ENCODE measurements around the gene KIRREL3. TPM values are rescaled to one million over a fixed set of nuclear protein-coding genes. Genes with fewer than 3 reads are reported as not detected.

The KIRREL3 gene
- total and polyA plus RNA-seq, 2 of the 4 experiments (the other 2 are of a cell fraction): 10.9 to 15.9 TPM

DNA sequence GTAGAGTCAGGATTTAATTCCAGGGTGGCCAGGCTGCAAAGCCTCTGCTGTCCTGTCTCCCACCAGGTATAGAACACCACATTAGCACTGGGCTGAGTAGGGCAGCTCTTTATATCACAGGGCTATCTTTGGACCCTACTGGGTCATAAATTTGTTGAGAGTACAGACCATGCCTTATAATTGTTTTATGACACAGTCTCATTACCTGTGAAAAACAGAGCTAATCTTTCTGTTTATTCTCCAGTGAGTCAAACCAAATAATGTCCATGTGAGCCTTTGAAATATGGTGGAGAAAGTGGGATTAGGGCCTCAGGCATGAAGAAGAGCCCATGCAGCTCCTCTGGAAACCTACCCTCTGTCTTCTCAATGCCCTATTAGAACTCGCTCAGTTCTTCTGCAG, 49.6 kb upstream of the KIRREL3 start:
- Histone ChIP-seq H4K5ac (ENCODE audit: low read depth, low read length) (no peak overlapping the region), H3K18ac (ENCODE audit: low read depth, low read length) (no peak overlapping the region), H3K4ac (ENCODE audit: low read depth, low read length) (no peak overlapping the region), H3K23ac (ENCODE audit: low read depth, low read length) (no peak overlapping the region), H3K4me1 (ENCODE audit: control insufficient read depth, insufficient read depth, low read length) (no peaks in the 10 kb centered on the region), H3K9me3 (ENCODE audit: control insufficient read depth, insufficient read depth, low read length) (no peaks in the 10 kb centered on the region), H4K91ac (ENCODE audit: insufficient read depth, low read depth, low read length) (no peak overlapping the region), H4K8ac (ENCODE audit: low read depth in 2 of 2, low read length in 2 of 2) (no peak overlapping the region), H3K4me2 (ENCODE audit: low read depth, low read length) (no peak overlapping the region), H3K27ac (ENCODE audit: insufficient read depth, low read length) (no peak overlapping the region), H3K79me1 (ENCODE audit: low read depth in 1 of 2, low read length in 2 of 2) (no peaks in the 10 kb centered on the region), H3K36me3 (ENCODE audit: control insufficient read depth, insufficient read depth, low read length) (no peaks in the 10 kb centered on the region), H4K20me1 (ENCODE audit: insufficient read depth, low read length) (no peaks in the 10 kb centered on the region), H3K4me3 (ENCODE audit: insufficient read depth, low read depth, low read length) (no peak overlapping the region), H3K9ac (ENCODE audit: low read depth, low read length) (no peak overlapping the region), H3K14ac (replicated peaks; ENCODE audit: low read depth, low read length) (no peak overlapping the region), H2AK9ac (replicated peaks; ENCODE audit: low read depth, low read length, poor library complexity) (no peak overlapping the region), H2BK120ac (ENCODE audit: low read depth, low read length) (no peak overlapping the region), H2AFZ (replicated peaks; ENCODE audit: low read length, poor library complexity) (no peak overlapping the region), H3K56ac (ENCODE audit: extremely low read depth, insufficient read depth, low read length) (no peak overlapping the region), H3K27me3 (ENCODE audit: control insufficient read depth, insufficient read depth, low read length) (peaks cover 37% of the 10 kb centered on the region), H2BK5ac (ENCODE audit: low read depth, low read length, poor library complexity, severe bottlenecking) (no peak overlapping the region), H3K9me1 (ENCODE audit: insufficient read depth, low read length) (no peaks in the 10 kb centered on the region), H2AK5ac (ENCODE audit: low read depth, low read length) (no peak overlapping the region), H2BK15ac (ENCODE audit: low read depth, low read length) (no peak overlapping the region), H2BK20ac (ENCODE audit: low read depth, low read length) (no peak overlapping the region)
- in situ Hi-C loops (cut with MboI; ENCODE audit: low sequenced_read_pairs): no loop called here
- CTCF ChIA-PET: no interaction called here
- POLR2A ChIA-PET (ENCODE audit: unreplicated experiment): no interaction called here
- WGBS, 2 experiments (ENCODE audit: extremely low coverage in 2 of 2, insufficient read length in 1 of 2): no CpG with 5 or more reads among the region's 1 CpG
- dilution Hi-C loops (cut with HindIII; ENCODE audit: low sequenced_read_pairs, unreplicated experiment): no loop called here
- no TSS peak for BruUV-seq (replicated peaks)
- ATAC-seq (ENCODE audit: low read depth) (no peak), DNase-seq (no peak)
- TF ChIP-seq FOS (IDR thresholded peaks at IDR 0.05; ENCODE audit: low read depth, low read length) (no peak), MXI1 (IDR thresholded peaks at IDR 0.05; ENCODE audit: borderline replicate concordance, low read depth, low read length) (no peak), CEBPB (IDR thresholded peaks at IDR 0.05; ENCODE audit: low read depth, low read length) (no peak), RFX5 (IDR thresholded peaks at IDR 0.05; ENCODE audit: low read depth, low read length) (no peak), CHD1 (IDR thresholded peaks at IDR 0.05; ENCODE audit: low read depth, low read length) (no peak), MAFK (IDR thresholded peaks at IDR 0.05; ENCODE audit: low read depth, low read length) (no peak), NFE2L2 (IDR thresholded peaks at IDR 0.05; ENCODE audit: low read depth, low read length) (no peak), RAD21 (IDR thresholded peaks at IDR 0.05; ENCODE audit: low read length) (no peak)
- TF ChIP-seq, protein P1, sequence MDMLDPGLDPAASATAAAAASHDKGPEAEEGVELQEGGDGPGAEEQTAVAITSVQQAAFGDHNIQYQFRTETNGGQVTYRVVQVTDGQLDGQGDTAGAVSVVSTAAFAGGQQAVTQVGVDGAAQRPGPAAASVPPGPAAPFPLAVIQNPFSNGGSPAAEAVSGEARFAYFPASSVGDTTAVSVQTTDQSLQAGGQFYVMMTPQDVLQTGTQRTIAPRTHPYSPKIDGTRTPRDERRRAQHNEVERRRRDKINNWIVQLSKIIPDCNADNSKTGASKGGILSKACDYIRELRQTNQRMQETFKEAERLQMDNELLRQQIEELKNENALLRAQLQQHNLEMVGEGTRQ (IDR thresholded peaks at IDR 0.05; ENCODE audit: low read depth, low read length): no peak
- intact Hi-C loops (cut with micrococcal nuclease): no loop called here

Measured in IMR-90 (cell line).